A172 (cell line): ENCODE results near the gene CC2D2A. TPM values are rescaled to one million over a fixed set of nuclear protein-coding genes. Genes with fewer than 3 reads are reported as not detected.
"Not testable (repeated sequence)": the region's sequence is repeated elsewhere in the genome, so short reads cannot be mapped to it uniquely, and the experiment has no call there.

Source experiments
- DNase-seq: peaks from one replicate; pipeline ENCODE4 v3.0.0-alpha.2; 2015; ENCODE audit warnings: low spot score
- total RNA-seq: library from RNA; depleted of rRNA; stranded (reverse); fragments of >200 nt; shearing (Covaris generic); gene quantifications from 2 replicates; pipeline ENCODE4 v1.2.3, GENCODE V29; 2014

CC2D2A gene
- total RNA-seq, 1 experiment from 2014 or later = 6.4 TPM

DNA sequence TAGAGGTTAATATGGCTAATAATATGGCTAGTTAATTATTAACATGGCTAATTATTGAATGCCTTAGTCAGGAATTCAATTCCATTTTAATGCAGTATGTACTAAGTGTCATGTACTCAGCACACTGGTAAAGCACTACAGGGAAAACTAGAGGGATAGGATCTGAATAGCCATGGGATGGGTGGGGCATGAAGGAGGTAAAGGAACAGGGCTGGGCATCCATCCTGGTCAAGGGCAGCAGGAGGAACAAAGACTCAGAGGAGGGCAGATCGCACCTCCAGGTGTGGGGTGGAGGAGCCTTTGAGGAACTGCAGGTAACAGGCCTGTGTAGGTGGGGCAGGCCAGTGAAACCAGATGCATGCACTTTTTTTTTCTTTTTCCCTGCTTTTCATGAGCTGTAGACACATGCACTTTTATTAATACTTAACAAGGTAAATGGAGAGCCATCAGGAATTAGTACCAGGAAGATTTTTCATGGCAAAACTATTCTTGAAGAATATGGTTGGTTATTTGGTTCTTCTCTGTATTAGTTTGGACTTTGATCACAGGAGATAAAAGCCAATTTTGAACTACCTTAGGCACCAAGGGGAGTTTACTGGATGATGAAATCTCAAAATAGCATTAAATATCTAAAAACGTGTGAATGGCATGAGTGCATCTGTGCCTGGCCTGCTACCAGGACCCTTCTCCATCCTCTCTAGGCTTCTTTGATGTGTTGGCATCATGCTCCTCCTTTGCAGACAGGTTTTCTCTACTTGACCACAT is 88.3 kb downstream of the CC2D2A start:
- no peak for DNase-seq

DNA sequence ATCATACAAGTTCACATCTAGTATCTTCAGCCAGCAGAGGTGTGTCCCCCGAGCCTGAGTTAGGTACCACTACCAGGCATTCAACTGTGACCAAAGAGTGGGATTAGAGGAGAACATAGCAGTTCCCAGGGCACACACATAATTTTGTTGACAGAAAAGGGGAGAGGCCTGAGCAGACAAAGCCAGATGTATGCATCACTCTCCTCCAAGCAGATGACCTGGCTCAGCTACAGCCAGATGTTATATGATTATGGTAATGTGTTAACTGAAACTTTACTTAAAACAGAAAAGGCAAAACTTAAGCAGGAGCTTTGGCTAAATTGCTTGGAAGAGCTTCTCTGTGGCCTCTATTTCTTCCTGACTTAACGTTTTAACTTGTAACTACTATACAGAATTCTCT is 88.9 kb downstream of the CC2D2A start:
- DNase-seq = no peak

DNA sequence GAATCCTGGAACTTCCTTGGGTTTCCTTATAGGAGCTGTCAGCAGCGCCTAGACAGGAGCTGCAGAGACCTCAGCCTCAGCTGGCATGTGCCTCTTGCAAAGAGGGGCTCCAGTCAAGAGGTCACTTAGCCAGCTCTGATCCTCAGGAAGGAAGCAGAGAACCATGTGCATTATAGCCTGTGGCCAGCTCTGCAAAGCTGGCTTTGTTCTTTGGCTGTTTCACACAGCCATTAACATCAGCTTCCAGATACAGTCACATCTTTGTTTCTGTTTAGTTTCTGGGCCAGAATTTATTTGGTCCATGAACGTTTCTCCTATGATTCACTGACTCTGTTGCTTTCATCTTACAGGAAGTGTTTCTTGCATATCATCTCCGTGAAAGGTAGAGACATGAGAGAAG is 92.4 kb downstream of the CC2D2A start:
- DNase-seq = no peak

DNA sequence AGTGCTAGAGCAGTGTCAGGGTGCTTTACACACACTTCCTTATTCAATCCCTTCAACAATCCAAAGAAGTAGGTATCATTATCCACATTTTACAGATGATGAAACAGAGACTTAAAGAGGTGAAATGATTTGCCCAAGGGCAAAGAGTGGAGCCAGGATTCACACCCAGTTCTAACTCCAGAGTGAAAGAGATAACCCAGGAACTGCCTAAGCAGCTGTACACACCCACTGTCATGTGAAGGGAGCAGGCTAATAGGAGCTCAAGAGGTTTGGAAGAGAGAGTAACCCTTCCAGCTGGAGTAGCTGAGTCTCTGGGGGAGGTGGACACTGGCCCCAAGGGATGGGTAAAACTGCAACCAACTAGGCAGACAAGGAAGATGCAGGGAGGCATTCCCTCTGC is 92.9 kb downstream of the CC2D2A start:
- no peak for DNase-seq

DNA sequence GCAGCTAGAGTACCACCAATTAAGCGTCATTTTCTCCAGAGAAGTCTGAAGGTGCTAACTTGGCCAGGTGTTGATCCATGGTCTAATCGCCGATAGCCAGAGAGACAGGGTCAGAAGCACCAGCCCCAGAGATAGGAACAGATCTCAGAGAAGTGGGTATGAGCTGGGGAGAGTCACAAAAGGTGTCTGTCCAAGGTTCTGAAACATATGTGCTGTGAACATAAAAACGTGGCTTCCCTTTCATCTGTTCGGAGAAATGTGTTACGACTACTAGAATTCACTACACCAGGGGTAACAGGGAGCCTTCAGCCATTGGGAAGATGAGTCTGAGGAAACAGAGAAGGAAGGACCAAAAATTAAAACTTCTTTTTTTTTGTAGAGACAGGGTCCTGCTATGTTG is 94.2 kb downstream of the CC2D2A start:
- DNase-seq = no peak

DNA sequence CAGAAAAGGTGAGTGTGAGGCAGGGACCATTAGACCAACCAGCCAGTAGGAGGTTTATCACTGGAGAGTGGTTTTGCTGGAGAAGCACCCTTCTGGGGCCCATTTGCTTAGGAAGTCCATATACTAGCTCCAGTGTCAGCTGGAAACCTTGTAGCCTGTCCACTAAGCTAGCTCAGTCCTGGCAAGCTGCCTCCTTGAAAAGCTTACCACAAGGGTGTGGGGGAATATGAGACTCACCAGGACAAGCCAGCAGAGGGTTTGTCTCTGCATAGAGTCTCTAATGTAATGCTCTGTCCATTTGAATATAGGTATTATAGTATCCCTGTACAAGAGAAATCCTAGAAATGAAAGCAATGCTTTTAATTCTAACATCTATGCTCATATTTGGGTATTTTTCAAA is 99.1 kb downstream of the CC2D2A start:
- no peak for DNase-seq

DNA sequence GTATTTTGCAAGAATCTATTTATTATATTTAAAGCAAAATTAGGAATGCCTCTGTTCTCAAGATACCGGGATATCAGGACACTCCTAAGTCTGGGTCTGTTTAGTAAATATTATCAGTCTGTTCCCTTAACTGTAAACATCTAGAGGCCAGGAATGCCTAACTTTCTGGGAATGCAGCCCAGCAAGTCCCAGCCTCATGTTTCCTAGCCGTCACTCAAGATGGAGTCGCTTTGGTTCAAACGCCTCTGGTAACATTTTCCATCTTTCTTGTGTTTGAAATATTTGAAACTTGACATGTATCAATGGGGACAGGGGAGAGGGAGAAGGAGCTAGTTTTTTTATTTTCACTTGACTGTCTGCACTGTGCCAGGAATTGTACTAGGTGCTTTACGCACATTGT is 100.1 kb downstream of the CC2D2A start:
- no peak for DNase-seq

DNA sequence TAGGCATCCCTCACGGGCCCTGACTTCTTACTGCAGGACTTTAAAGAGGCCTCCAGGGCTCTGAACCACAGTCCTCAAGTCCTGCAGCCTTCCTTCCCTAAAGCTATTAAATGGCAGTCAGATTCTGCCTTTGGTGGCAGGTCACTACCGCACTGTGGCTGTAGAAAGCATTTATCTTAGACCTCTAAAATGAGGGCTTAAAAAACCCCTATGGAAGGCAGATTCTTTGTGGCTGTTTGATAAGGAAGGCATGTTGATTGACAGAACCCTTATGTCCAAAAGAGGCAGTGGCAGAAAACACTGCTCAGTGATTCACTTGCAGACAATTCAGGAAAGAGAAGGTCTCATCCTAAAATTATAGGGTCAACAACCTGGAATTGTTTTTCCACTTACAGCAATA is 106.3 kb downstream of the CC2D2A start:
- no peak for DNase-seq

DNA sequence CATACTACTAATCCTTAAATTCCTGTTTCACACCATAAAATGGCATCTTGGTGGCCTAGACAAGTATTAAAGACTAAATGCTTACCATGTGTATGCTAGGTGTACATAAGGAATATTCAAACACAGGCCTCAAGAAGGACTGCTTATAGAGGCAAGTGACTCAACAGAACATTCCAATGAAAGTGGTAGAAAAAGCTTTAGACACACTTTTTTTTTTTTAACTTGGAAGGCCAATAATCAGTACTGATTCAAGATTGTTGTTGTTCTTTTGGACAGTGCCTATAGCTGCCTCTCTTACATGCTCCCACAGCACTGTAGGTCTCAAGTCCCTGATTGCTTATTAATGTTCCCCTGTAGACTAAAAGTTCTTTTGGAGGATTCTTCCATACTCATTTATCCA is 107.8 kb downstream of the CC2D2A start:
- no peak for DNase-seq

DNA sequence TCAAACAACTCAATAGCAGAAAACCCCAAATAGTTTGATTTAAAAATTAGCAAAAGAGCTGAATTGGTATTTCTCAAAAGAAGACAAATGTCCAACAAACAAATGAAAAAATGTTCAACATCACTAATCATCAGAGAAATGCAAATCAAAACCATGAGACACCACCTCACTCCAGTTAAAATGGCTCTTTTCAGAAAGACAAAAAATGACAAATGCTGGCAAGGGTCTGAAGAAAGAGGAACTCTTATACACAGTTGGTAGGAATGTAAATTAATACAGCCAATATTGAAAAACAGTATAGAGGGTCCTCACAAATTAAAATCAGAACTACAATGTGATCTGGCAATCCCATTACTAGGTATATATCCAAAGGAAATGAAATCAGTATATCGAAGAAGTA is 115.1 kb downstream of the CC2D2A start:
- DNase-seq = no peak

DNA sequence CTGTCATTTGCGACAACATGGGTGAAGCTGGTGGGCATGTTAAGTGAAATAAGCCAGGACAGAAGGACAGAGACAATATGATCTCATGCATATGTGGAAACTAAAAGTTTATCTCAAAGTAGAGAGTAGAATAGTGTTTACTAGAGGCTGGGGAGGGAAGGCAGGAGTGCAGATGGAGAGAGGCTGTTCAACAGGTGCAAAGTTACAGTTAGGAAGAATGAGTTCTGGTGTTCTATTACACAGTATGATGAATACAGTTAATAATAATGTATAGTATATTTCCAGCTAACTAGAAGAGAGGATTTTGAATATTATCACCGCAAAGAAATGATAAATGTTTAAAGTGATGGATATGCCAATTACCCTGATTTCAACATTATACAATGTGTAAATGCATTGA is 115.6 kb downstream of the CC2D2A start:
- DNase-seq = no peak

DNA sequence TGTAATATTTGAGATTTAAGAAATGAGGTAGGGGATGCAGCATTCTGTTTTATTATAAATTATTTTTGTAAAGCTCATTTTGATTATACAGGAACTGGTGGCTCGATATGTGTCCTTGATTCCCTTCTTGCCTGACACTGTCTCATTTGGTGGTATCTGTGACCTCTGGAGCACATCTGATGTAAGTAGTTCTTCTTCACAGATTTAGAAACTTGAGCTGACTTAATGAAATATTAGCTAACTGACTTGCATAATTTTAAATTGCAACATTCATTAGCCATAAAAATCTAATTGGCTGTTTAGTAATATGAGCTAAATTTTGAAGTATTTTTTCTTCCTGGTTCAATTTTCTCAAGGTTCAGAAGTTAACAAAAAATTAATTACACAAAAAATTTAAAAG is 116.4 kb downstream of the CC2D2A start:
- no peak for DNase-seq

DNA sequence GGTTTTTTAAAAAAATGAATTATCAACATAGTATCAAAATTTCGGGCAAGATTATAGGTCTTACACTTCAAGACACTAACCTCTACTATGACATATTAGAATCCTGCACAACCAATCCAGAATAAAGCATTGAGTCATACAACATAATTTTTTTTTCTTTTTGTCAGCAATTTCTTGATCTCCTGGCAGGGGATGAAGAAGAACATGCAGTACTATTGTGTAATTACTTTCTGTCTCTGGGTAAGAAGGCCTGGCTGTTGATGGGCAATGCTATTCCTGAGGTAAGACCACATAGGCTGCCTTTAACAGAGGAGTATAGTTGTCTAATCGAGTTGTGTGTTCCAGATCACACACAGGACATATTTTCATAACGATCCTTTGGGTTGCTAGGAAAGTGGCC is 118.0 kb downstream of the CC2D2A start:
- DNase-seq = no peak

DNA sequence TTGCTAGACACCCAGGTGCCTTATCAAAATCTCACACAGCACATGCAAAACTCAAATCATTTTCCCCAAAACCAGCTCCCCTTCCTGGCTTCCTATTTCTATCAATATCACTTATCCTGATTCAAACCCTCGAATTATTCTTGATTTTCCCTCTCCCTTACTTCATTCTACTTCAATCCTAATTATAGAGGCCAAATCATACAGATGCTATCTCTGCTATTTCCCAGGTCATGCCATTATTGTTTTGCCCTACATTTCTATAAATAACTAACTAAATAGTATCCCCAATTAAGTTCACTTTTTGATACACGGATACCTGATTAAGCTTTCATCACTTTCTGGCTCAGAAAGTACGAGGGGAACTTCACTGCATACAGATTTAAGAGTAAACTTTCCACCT is 123.1 kb downstream of the CC2D2A start:
- no peak for DNase-seq

DNA sequence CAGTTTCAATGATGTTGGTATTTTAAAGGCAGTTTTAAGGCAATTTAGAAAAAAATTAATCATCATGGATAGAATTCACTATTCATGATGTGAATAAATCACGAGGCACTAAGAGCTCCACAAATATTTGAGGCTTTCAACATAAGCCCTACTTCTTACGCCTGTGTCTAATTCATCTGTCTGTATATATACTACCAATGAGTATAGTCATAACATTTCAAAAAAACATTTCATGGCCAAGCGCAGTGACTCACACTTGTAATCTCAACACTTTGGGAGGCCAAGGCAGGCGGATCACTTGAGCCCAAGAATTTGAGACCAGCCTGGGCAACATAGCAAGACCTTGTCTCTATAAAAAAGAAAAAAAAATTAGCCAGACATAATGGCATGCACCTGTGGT is 129.0 kb downstream of the CC2D2A start:
- no peak for DNase-seq

DNA sequence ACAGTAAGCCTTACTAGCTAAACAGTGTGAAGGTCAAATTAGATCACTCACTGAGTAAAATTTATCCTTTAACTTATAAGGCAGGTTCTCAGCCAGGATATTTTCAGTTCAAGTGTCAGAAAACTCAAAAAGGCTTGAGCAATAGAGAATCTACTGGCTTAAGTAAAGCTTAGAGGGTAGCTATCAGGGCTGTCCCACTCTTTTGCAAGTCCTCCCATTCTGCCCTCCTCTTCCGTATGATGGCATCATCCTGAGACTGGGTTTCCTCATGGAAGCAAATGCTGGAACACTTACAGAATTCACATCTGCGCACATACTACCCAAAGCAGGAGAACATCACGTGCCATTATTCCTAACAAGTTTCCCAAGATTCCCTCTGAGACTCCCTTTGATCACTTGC is 130.5 kb downstream of the CC2D2A start:
- no peak for DNase-seq

DNA sequence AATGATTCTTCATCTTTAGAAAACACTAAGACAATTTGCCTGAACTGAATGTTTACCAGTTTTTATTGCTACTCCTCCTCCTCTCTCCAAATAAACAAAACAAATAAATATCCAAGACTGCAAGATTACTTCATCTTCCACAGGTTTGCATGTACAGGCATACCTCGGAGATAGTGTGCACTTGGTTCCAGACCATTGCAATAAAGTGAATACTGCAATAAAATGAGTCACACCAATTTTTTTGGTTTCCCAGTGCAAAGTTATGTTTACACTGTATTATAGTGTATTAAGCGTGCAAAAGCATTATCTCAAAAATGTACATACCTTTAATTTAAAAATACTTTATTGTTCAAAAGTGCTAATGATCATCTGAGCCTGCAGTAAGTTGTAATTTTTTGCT is 132.2 kb downstream of the CC2D2A start:
- no peak for DNase-seq

DNA sequence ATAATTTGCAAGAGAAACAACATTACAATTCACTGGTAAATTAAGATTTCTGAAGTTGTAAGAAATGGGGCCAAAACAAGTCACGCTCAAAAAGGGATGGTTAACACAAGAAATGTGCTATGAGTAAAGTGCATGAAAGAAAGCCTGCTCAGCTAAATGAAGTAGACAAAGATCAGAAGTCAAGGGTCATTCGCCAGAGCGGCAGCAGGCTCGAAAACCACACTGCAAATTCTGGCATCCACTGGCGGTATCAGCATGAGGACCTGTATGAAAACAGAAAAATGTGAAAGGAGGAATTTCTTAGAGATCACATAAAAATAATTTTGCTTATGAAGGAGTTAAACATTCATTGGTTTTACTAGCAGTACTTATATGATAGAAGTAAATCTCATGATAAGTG is 135.9 kb downstream of the CC2D2A start:
- no peak for DNase-seq

DNA sequence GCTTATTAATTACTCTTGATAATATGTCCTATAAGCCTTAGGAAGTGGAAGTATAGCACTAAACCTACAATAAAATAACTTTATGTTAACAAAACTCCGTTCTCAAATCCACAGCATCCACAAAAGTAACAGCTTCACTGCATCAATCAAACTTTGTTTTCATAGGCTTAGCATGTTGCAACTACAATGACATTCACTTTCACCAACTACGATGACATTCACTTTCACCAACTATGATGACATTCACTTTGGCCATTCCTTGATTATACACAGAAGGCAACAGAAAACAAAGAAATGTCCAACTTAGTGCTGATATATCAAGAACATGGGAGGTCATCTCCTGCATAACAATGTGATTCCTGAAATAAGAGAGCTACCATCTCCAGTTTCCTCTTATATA is 141.2 kb downstream of the CC2D2A start:
- no peak for DNase-seq

DNA sequence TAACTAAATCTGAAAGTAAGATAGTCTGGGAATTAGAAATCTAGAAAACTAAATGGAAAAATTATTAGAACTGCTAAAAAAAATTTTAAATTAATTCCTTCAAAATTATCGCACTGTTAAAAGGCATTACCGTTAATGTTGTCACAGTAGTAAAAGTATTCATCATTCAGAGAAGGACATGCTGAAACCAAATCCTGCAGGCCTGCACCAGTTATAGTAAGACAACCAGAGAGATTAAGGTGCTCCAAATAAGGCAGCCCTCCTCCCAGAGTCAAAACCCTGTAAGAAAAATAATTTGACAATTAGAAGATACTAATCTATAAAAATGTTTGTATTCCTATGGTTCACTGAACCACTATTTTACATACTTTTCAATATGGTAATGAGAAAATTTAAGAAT is 142.5 kb downstream of the CC2D2A start:
- DNase-seq = no peak

DNA sequence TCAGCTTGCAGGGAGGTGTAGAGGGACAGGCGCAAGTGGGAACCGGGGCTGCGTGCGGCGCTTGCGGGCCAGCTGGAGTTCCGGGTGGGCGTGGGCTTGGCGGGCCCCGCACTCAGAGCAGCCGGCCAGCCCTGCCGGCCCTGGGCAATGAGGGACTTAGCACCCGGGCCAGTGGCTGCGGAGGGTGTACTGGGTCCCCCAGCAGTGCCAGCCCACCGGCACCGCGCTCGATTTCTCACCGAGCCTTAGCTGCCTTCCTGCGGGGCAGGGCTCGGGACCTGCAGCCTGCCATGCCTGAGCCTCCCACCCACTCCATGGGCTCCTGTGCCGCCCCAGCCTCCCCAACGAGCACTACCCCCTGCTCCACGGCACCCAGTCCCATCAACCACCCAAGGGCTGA is 145.2 kb downstream of the CC2D2A start:
- not testable (repeated sequence) for DNase-seq

DNA sequence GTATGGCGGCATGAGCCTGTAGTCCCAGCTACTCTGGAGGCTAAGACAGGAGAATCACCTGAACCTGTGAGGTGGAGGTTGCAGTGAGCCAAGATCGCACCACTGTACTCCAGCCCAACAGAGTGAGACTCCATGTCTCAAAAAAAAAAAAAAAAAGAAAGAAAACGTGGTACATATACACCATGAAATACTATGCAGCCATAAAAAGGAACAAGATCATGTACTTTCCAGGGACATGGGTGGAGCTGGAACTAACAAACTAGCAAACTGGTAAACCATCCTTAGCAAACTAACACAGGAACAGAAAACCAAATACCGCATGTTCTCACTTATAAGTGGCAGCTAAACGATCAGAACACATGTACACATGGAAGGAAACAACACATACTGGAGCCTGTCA is 147.7 kb downstream of the CC2D2A start:
- not testable (repeated sequence) for DNase-seq

DNA sequence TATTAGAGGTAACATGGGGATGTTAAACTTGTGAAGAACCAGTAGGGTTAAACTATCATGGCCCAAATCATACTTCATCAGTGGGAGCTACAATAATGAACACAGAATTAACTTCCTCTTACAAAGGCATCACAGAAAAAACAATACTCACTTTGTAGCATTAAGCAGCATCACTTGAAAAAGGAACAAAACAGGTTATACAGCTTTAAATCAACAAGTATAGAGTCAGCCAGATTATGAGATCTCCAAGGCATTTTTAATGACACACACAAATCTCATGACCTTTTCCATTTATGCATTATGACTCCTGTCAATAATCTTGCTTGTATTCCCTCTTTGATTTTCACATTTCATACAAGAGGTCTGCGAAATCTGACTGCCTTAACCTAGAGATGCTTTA is 167.1 kb downstream of the CC2D2A start:
- DNase-seq = no peak

DNA sequence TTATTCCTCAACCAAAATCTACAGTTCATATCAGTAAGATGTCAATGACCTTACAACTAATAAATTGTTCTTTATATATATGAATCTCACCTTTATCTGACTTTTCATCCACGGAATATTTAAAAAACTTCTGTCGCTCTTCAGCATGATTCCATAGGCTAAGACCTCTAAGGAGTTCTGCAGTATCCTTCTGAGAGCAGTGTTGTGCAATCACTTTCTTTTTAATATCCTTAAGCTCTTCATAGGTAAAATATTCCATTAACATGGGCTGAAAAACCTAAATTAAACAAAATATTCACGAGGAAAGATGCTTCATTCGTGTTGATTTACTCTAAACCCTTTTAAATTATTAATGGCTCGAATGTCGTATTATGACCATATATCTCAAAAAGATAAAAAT is 168.7 kb downstream of the CC2D2A start:
- DNase-seq = no peak
